IPS-NIHi11 (cell line): Measurements from ENCODE around the gene PIERCE2.
"Not testable (repeated sequence)": the region's sequence is repeated elsewhere in the genome, so short reads cannot be mapped to it uniquely, and the experiment has no call there.

Experiments used
- DNase-seq: peaks from one replicate; pipeline ENCODE4 v3.0.0; 2012; ENCODE audit warnings: mixed read lengths, low spot score

Gene PIERCE2, protein sequence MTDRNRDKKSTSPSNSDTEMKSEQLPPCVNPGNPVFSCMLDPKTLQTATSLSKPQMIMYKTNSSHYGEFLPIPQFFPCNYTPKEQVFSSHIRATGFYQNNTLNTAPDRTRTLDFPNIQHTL

DNA sequence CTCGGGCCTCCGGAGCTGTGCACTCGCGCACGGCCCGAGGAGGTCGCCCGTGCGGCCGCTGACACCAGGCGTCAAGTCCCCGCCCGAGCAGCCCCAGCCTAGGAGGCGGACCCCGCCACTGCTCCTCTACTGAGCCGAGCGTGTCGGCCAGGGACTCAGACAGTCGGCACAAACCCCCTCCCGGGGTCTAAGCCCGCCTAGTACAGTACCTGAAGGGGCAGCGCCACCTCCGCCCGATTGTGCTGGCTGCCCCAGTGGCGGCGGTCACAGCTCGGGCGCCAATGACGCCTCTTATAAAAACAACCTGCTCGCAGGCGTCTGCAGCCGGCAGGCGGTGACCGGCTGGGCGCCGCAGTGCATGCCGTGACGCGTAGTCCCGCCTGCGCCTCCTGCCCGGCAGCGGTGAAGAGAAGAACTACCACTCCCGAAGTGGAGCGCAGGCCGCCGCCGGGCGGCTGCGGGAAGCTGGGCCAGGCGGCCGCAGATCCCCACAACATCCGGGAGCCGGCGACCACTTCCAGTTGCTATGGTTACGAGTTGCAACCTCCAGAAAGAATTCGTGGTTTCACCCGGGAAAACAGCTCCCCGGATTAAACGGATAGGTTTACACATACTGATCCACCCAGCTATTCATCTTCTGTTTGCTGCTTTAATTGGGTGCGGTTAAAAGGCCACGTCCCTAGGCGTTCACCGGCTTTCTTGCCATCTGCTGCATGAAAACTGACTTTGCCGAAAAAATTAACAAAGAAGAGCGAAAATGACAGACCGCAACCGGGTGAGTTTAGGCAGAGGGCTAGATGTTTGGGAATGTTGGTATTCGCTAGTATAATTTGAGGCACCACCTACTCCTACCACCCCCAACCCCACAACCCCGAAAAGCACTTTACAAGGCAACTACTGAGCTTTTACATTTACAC, at the start of gene PIERCE2, which contains the start of gene CCPG1:
Gene PIERCE2 (plus strand): TSS at position 484 of the 917 bp plus-strand sequence. CDS start 274 bp downstream, at position 758.
Gene CCPG1 (minus strand): TSS at position 348 of the 917 bp plus-strand sequence. CDS start 18,935 bp downstream, outside the sequence.
- peak; percentile 95 for DNase-seq

DNA sequence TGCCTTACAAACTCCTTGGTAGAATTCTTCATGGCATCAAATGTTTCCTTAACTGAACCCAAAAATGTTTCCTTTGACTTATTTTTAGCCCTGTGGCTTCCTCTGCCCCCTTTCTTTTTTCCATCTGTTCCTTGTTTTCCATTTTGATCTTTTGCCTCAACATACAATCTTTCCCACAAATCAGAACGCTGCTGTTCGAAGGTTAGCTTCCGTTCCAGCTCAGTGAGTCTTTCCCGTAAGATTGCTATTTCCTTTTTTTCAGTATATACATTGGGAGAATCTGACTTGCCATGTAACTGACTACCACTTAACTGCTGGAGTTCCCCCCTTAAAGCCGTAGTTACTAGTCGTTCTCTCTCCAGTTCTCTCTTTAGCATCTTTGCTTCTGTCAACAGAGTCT, 48.0 kb upstream of the PIERCE2 start:
- no peak for DNase-seq

DNA sequence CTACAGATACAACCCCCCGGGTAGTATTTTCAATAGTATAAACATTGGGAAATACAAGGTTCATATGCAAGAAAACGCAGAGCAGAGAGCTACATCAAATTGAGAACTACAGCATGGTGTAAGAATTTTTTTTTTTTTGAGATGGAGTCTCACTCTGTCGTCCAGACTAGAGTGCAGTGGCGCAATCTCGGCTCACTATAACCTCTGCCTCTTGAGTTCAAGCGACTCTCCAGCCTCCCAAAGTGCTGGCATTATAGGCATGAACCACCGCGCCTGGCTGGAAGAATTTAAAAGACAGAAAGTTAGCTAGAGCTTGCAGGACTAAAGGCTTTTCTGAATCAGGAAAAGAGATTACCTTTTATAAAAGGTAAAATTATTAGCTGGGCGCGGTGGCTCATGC, 47.2 kb upstream of the PIERCE2 start:
- DNase-seq, result no peak

DNA sequence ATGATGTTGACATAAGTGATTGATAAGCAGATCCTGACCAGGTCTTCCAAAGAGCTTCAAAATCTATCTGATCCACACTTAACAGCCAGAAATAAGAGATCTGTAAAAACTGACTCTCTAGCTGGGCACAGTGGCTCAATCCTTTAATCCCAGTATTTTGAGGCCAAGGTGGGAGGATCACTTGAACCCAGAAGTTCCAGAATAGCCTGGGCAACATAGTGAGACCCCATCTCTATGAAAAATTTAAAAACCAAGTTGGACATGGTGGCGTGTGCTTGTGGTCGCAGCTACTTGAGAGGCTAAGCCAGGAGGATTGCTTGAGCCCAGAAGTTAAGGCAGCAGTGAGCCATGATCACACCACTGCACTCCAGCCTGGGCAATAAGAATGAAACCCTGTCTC, 45.7 kb upstream of the PIERCE2 start:
- no peak for DNase-seq

DNA sequence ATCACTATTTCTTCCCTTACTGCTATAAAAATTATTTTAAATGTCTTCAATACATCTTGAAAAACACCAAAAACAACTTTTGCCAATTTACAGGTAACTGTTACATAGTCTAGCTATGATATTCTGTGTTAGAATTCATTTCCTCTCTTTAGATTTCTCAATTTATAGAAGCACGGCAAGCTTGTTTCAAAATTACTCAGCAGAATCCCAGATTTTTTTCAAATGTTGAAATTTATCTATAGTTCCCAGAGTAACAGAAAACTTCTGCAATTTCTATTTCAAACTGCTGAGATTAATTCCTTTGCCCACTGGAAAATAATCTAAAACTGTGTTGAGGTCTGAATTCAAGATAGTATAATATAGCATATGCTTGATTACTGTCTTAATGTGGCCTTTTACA, 41.3 kb upstream of the PIERCE2 start:
- DNase-seq, result no peak

DNA sequence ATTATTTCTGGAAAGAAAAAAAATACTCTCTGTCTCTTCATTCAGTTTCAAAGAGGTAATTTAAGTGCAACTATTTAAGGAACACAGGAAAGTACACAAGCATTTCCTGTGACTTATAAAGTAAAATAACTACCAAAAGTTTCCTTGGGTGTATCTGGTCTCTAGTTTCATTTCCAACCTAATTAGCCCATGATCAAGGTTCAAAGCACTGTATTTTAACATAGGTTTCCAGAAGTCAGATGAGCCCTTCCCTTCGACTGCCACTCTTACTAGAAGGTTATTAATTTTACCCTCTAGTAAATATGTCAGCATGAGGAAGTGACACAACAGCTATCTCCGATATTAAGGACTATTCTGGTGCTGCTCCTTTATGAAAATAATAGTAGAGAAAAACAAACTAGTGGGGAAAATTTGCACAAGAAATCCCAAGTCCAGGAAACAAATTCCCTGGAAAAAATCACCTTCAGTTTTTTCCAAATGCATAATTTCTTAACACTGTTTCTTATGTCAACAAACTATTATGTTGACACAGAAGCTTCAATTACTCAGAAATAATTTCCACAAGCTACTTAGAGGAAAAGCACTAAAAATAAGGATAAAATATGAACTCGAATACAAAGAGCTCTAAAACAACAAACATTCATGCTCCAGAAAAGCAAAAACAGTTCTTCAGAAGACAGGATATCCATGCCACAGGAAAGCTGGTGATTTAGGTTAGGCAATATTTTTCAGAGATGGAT, 35.4 kb upstream of the PIERCE2 start:
- no peak for DNase-seq

DNA sequence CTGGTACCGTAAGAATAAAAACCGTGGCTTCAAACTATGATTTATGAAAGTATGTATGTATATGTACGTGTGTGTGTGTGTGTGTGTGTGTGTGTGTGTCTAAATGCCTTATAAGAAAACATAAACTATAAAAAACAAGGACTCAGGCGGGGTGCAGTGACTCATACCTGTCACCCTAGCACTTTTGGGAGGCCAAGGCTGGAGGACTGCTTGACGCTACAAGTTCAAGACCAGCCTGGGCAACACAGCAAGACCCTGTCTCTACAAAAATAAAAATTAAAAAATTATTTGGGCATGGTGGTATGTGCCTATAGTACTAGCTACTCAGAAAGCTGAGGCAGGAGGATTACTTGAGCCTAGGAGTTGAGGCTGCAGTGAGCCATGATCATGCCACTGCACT, 29.2 kb upstream of the PIERCE2 start:
- no peak for DNase-seq

DNA sequence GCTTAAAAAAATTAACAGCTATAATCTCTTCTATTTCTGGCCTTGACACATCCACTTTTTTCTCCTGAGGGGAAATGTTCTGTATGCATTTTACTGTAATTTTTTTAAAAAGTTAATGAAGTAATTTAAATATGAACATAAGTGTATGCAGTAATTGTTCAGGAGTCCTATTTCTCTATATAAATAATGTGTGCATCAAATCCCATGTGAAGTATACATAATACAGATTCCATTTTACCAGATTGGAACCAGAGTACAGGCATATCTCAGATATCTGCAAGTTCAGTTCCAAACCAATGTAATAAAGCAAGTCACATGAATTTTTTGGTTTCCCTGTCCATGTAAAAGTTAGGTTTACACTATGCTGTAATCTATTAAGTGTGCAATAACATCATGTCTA, 26.7 kb upstream of the PIERCE2 start:
- no peak for DNase-seq

DNA sequence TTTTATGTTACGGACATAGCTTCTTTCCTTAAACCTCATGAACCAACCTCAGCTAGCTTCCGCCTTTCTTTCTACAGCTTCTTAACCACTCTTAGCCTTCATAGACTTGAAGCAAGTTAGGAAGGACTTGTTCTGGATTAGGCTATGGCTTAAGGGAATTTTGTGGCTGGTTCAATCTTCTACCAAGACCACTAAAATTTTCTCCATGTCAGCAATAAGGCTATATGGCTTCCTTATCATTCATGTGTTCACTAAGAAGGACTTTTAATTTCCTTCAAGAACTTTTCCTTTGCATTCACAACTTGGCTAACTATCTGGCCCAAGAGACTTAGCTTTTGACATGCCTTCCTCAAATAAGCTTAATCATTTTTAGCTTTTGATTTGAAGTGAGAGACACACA, 24.6 kb upstream of the PIERCE2 start:
- DNase-seq, result no peak

DNA sequence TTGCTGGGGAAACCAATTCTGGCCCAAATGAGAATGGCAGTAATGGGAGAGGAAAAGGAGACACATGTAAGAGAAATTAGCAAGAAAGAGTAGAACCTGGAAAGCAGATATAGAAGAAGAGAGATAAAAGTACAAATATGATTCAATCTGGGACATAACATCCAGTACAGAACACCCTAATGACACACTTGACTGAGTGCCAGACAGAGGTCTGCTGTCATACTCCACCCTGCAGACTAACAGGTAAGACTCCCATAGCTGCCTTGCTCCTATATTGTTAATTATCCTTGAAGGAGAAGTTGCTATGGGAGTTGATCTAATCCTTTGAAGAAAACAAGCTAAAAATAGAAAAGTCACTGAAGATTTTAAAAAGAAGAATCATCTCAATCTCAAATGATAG, 21.3 kb upstream of the PIERCE2 start:
- no peak for DNase-seq

DNA sequence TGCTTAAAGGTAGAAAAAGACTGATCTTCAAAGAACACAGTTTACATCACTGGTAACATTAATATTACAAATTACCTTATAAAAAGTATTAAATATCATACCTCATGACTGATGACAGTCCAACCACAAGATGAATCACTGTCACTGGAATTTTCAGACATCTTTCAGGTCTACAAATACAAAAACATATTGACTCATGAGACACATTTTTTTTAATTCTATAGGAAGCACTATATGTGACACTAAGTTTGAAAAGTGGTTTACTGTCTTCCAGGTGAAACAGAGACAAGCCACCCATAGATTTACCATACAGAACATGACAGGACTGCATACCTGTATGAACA, 19.1 kb upstream of the PIERCE2 start:
- DNase-seq, result no peak

DNA sequence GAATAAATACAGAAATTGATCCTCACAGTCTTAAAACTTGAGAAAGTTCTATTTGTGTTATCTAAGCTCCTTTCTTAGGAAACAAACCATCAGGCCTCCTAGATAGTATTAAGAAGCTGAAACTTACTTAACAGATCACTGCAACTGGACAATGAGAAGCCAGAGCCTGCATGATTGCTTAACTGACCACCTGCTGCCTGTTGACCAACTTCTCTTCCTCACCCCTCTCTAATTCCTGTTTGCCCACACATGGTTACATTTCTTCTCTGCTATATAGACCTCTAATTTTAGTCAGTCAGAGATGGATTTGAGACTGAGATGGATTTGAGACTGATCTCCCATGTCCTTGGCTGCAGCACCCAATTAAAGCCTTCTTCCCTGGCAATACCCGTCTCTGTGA, 13.6 kb upstream of the PIERCE2 start:
- DNase-seq, result no peak

DNA sequence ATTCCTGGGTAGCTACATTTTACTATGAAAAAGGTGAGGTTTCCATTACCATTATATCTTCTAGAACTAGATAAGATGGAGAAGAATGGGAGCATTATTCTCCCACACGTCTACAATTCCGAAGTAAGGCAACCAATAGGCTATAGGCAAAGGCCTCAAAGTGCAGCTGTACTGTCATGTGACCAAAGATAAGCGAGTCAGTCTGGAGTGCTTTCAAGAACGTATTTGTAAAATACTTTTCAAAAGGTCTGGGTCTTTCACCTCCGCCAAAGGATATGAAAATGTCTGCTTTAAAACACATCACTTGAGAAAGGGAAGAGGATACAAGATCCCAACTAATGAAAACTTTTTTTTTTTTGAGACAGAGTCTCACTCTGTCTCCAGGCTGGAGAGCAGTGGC, 10.1 kb upstream of the PIERCE2 start:
- no peak for DNase-seq

DNA sequence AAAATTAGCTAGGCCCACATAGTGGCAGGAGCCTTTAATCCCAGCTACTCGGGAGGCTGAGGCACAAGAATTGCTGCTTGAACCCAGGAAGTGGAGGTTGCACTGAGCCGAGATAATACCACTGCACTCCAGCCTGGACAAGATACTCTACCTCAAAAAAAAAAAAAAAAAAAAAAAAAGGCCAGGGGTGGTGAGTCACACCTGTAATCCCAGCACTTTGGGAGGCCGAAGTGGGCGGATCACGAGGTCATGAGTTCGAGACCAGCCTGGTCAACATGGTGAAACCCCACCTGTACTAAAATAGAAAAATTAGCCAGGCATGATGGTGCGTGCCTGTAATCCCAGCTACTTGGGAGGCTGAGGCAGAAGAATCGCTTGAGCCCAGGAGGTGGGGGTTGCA, 8.2 kb upstream of the PIERCE2 start:
- not testable (repeated sequence) for DNase-seq

DNA sequence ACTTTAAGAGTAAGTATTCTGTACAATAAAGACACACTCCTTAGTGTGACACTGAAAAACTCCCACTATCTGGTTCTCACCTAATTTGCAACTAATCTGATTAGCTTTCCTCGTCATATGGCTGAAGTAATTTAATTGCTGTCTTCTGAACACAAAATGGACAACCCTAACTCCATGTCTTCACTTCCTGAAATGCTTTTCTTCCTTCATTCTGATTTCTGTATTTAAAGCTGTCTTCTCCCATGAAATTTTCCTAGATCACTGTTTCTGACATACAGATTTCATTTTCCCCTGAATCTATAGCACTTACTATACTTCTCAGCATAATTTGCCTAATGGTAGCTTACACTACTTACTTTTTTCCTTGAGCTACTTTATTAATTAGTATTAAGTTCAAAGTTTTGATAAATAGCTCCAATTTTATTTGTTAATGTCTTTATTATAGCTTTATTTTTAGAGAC, 6.5 kb upstream of the PIERCE2 start:
- no peak for DNase-seq

DNA sequence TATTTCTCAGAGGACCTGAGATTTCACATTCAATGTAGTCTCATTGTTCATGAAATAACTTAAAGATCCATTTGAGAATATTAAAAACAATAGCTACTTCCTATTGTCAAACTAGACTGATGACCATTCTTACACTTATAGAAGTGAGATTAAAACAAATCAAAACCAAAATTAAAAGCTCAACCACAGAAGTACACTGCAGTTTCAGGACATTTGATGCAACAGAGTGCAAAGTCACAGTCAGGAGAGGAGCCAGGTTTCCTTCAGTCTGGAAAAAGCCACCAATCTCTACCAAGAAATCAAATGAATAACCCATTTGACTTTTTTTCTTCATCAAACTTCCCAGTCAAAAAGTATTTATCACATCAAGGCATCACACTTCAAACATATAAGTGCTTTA, 5.6 kb upstream of the PIERCE2 start:
- DNase-seq, result no peak

DNA sequence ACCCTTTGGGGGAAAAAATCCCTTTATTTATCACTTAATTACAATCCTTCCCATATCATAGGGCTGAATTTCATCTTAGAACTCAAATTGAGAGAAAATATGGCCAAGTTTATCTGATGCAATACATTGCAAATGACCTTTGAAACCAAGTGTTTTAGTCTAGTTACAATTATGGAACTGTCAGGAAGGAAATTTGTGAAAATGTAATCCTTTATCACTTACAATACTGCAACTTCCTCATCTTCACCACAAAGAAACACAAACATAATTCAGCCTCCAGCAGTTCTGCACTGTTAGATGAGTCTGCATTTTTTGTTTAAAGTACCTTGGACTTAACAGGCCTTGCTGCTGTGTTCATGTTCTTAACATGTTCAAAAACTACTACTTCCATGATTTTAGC, 4.8 kb upstream of the PIERCE2 start:
- DNase-seq, result no peak

DNA sequence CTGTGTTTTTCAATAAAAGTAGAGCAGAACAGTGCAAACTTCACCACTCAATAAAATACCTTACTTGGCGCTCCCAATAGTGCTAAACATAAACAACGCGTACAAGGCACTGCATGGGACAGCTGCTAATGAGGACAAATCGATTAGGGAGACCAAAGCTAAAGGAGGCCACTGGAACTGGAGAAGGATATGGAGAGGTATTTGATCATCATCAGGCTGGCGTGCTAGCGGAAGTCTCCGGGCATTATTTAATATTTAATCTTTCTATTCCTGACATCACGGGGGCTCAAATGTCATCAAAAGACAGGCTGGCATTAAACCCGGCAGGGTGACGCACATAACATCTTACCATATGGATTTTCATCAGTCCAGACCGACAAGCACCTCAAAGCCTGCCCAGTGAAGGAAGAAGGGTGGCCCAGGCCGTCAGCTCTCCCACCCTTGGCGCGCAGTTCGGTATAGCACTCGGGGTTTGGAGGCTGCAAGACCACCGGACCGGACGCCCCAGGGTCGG, 740 bp upstream of the PIERCE2 start:
- peak; percentile 7 for DNase-seq

DNA sequence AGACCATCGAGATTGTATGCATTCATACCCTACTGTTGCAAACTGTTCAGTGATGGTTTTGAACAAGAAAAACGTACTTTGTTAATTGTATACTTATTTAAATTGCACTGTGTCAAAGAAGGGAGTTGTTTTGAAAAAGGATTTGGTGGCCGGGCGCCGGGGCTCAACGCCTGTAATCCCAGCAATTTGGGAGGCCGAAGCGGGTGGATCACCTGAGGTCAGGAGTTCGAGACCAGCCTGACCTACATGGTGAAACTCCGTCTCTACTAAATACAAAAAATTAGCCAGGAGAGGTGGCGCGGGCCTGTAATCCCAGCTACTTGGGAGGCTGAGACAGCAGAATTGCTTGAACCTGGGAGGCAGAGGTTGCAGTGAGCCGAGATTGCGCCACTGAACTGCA, 681 bp downstream of the PIERCE2 start:
- not testable (repeated sequence) for DNase-seq

DNA sequence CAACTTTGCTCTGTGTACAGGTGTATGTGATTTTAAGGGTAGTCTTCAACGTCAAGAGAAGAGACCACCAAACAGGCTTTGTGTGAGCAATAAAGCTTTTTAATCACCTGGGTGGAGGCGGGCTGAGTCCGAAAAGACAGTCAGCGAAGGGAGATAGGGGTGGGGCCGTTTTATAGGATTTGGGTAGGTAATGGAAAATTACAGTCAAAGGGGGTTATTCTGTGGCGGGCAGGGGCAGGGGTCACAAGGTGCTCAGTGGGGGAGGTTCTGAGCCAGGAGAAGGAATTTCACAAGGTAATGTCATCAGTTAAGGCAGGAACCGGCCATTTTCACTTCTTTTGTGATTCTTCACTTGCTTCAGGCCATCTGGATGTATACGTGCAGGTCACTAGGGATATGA, 9.4 kb downstream of the PIERCE2 start:
- DNase-seq, result not testable (repeated sequence)

DNA sequence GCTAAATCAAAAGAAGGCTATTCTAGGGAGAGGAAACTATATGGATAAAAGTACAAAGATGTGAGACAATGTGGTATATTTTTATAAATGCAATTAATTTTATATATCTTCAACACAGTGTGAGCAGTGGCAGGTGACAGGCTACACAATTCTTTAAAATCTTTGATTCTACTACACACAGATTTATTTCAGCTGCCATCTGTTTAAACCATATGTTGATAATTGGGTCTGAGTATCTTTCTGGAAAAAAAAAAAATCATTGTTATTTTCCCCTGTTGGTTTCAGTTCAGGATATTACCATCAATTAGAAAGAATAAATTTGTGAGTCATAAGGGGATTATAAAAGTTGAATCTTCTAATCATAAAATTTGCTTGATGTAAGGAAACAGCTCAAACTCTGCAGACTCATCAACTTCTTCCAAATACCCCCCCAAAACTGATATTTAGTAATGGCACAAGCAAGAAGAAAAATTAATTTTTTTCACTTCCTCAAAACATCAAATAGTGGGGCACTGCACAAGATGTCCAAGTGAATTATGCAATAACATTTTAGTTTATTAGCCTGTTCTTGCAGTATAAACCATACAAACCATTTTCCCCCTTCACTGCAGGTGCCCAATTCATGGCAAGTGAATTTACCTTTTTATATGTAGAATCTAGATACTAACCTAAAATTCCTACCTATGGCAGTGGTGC, 12.0 kb downstream of the PIERCE2 start:
- no peak for DNase-seq

DNA sequence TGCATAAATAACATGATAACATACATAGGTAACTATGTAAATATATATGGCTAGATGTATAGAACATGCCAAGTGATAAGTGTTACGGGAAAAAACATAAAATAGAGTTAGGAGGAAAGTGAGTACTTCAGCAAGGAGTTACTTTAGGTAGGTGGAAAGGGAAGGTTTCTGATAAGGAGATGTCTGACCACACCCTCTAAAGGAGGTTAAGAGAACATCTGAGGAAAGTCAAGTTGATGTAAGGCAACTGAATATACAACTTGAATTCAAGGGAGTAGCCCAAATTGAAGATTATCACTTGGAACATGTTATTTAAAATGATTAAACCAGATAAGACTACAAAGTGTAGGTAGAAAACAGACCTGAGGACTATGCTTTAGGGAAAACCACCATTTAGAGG, 13.8 kb downstream of the PIERCE2 start:
- no peak for DNase-seq
